GM21381 (cell line): ENCODE data around the gene LRMDA.

ENCODE experiments used
- ATAC-seq: cut with Tn5 transposase; IDR thresholded peaks from one replicate; pipeline ENCODE4 v1.9.1; 2021; ENCODE audit warnings: mild to moderate bottlenecking, moderate library complexity; ENCODE audit not compliant: unreplicated experiment

LRMDA gene

DNA sequence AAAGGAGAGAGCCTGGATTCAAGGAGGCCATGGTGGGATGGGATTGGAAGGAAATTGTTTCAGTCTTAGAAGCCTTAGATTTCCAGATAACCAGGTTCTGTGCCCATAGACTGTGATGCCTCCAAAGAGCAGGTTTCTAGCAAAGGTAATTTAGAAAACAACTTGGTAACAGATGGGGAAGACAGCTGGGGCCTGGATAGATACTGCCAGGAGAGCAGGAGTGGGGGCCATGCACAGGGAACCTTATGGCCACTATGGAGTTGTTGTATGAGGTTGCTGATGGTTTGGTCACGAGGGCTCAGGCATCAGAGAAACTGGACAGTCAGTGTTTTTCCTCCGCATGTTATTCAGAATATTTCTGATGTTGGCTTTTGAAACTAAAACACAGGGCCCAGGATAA is 901.9 kb downstream of the LRMDA start:
- no peak for ATAC-seq

- no peak for ATAC-seq
Measured at GRCh38 chr10:76333796-76334195, 902.4 kb downstream of the LRMDA start.

- ATAC-seq, result no peak
Measured at GRCh38 chr10:76334255-76334654, 902.8 kb downstream of the LRMDA start.

DNA sequence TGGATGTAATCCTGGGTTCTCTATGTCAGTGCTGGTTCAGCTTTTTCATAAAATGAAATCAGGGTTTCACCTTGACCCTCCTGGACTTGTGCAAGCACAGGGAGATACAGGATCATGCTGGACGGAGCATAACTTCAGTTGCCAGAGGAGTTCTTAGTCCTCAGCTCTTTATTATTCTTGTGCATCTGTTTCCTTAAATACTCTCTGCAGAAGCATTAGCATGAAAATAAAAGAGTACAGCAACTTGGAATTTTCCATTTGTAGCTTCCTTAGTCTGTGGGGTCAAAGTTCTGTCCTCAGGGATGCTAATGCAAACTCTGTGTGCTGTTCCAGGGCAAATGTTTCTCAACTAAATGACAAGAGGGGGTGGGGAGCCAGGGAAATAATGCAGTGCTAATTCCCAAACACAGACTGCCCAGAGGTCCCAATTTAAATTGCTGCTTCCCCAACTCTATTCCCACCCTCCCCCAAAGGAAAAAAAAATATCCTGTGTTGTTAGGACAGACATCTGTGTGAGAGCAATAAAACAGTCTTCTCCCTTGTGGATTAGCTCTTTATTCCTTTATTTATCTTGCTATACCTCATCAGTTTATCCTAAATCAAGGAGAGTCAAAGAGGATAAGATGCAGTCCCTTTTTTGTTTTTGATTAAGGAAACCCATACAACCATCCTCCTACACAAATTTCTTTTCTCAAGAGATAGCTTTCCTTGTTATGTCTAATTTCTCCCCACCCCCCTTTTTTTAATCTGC is 905.0 kb downstream of the LRMDA start:
- ATAC-seq, result no peak

- ATAC-seq, result no peak
Measured at GRCh38 chr10:76337641-76338040, 906.2 kb downstream of the LRMDA start.

- no peak for ATAC-seq
Measured at GRCh38 chr10:76338187-76338586, 906.8 kb downstream of the LRMDA start.

GRCh38 chr10:76341740-76342139 is 910.3 kb downstream of the LRMDA start:
- ATAC-seq, result no peak

DNA sequence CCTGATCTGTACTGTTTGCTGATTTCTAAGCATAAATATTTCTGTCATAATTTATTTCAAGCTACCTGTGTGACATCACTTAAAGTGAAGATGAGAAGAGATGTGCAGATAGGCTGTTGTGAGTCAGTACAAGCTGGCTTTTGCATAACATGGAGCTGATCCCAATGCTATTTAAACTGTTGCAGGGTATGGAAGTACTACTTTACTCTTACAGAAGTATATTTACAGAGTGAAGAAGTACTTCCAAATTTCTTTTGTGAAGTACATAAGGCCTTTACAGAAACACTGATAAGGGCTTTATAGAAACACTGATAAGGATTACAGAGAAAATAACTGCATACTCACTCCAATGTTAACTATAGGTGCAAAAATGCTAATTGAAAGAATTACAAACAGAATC is 911.6 kb downstream of the LRMDA start:
- no peak for ATAC-seq

GRCh38 chr10:76347832-76348231 is 916.4 kb downstream of the LRMDA start:
- ATAC-seq, result no peak

- no peak for ATAC-seq
Measured at GRCh38 chr10:76350583-76350982, 919.2 kb downstream of the LRMDA start.

DNA sequence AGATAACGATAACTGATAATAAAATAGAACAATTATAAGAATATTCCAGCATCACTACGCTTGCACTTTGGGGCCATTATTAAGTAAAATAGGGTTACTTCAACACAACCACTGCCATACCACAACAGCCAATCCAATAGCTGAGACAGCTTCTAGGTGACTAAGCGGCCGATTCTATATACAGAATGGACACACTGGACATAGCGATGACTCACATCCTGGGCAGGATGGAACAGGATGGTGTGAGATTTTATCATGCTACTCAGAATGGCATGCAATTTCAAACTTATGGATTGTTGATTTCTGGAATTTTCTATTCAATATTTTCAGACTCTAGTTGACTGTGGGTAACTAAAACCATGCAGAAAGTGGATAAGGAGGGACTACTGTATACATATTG is 920.9 kb downstream of the LRMDA start:
- ATAC-seq, result no peak

DNA sequence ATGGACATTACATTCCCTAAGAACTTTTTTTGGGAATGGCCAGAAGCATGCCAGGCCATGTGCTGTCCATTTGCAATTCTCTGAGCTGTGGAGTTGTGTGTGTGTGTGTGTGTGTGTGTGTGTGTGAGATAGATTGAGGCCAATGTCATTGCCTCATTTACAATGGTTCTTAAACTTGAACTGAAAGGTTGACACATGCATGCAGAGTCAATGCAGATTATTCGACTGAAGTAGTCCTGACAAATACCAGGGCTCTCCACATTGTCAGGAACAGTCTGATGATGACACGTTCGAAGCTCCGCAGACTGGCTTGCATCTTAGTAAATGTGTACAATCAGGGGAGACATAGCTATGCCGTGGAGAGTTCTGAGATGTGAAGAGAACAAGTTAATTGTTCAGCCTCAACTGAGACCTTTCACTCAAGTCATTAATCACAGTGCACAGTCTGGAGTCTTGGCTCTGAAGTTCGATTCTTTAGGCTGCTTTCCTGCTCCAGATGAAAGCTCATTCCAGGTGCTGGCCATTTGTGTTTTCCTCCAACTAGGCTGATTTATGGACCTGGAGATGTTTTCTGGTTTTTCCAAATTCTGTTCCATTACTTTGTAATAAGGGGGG is 921.9 kb downstream of the LRMDA start:
- ATAC-seq, result no peak

DNA sequence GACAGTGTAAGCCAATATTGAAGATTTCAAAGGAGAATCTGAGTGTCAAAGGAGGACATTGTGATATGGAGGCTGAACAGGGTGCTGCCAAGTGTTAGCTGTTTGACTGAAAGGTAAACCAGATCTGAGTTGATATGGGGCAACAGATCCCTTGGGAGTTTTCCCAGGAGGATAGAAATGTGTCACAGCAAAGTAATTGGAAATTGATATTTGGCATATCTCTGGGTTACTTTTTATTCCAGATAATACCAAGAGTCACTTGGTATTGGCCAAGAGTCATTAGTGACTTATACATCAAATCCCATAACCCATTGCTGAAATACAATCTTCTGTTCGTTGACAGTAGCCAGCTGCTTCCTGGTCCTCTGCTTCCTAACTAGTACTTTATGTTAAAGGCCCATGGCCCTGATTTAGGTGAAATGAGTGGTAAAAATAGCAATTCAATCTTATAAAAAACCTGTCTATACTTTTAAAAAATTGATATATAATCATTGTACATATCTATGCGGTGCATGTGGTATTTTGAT is 922.9 kb downstream of the LRMDA start:
- no peak for ATAC-seq

DNA sequence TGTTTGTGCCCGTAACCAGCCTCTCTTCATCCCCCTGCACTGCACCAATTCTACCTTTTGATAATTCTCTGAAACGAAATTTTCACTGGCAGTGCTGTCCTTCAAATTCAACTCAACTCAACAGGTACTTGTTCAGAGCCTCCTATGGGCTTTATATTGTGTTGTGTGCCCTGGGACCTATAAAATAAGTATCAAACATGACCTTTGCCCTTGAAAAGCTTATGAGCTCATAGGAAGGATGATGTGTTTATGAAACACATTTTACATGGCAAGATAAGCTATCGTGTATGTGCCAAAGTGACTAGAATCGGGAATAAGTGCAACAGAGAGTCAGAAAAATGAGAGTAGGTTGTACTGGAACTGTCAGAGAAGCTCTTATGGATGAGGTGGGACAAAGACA is 923.5 kb downstream of the LRMDA start:
- no peak for ATAC-seq

DNA sequence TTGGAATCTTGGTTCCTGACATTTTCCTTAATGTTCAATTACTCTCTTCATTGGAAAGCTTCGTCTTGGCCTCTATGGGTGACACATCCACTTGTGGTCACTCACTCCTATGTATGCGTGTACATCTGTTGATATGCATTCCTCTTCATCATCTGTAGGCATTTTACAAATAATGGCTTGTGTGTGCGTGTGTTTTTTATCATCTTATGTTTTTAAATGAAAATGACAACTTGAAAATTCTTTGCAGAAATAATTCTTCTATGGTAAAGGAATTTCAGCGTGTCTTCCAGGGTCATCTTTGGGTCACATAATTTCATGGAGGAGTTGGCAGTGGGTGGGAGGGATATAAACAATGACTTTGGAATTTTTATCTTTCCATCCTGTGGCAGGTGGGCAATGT is 925.1 kb downstream of the LRMDA start:
- ATAC-seq, result no peak

GRCh38 chr10:76357726-76358415 is 926.4 kb downstream of the LRMDA start:
- no peak for ATAC-seq

GRCh38 chr10:76358743-76359395 is 927.4 kb downstream of the LRMDA start:
- ATAC-seq, result no peak

DNA sequence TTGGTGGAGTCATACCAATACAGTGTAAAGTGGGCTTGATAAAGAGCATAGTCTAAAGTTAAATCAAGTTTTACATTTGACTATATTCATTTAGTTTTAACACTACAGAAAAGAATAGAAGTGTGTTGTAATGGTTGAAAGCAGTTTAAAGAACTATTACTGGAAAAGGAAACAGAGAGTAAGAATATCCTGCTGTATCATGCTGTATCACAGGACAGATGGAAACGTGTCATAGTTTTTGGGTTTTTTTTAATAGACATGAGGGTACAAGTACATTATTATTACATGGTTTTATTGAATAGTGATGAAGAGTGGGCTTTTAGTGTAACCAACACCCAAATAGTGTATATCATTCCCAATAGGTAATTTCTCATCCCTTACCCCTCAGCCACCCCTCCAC is 944.3 kb downstream of the LRMDA start:
- ATAC-seq, result no peak

DNA sequence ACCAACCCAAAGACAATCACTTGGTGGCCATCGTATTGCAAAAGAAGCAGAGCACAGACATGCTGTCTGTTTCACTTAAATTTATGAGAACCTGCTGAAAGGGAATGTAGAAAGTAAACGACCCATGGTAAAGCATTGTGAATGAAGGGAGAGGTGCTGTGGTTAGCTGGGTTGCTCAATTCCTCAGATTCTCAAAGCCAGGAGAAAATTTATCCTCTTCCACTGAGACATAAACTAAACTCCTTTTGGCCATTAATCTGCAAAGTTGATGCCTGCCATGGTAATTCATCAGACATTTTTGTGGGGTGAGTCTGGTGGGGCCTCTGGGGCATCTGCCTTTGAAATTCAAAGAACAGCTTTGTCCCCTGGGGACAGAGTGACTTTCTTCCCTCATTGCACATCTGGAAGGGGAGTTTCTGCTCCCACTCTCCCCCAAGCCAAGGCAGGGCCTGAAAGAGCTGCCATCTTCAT is 951.0 kb downstream of the LRMDA start:
- no peak for ATAC-seq

DNA sequence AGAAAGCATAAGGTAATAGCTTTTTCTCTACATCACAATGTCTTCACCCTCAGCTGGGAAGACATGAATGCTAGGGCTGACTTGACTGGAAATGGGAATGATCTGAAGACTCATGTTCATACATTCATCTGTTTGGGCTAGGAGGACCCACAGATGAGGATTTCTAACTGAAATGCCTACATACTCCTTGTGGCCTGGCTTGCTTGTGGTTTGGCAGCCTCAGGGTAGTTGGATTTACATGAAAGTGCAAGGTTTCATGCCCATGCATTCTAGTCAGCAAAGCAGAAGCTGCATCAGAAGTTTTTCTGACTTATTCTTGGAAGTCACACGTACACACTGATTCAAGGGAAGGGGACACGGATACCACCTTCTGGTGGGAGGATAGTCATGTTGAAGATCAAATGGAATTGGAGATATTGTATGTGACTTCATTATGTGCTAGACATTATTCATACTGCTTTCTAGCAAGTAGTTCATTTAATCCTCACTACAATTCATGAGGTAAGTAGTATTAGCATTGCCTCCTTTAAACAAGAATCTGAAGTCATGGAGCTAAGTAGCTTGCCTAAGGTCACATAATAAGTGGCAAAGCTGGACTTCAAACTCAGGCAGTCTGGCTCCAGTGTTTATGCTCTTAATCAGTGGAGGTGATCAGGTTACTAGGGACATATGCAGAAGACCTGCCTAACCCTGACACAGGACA is 957.0 kb downstream of the LRMDA start:
- no peak for ATAC-seq
